NCI-H345 treated with DMSO at 0.1 percent for 48 hours (cell line): ENCODE results near the gene CHST8.
"Not testable (repeated sequence)": the region's sequence is repeated elsewhere in the genome, so short reads cannot be mapped to it uniquely, and the experiment has no call there.

Experiments used
- DNase-seq: peaks from one replicate; lab custom pipeline; 2025; ENCODE audit not compliant: unreplicated experiment; lab: John Stamatoyannopoulos, UW

The CHST8 gene

DNA sequence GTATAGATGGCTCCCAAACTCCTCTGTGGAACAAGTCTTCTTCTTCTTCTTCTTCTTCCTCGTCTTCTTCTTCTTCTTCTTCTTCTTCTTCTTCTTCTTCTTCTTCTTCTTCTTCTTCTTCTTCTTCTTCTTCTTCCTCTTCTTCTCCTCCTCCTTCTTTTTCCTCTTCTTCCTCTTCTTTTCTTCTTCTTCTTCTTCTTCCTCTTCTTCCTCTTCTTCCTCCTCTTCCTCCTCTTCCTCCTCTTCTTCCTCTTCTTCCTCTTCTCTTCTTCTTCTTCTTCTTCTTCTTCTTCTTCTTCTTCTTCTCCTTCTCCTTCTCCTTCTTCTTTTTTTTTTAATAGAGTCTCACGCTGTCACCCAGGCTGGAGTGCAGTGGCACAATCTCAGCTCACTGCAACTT, 3.4 kb upstream of the CHST8 start:
- DNase-seq, result not testable (repeated sequence)

DNA sequence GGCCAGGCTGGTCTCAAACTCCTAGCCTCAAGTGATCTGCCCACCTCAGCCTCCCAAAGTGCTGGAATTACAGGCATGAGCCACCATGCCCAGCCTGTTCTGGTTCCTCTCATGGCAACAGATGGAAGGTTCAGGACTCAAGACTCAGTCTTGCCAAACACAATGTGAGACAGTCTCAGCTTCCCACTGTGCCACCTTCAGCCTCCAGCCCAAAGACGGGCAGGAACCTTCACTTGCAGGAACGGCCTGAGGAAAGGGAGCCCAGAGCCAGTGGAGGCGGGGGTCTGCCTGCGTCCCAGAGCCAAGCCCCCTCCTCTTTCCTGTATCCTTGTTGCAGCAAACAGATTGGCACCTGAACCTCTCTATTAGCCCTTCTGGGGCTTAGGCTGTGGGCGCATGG, 2.9 kb upstream of the CHST8 start:
- no peak for DNase-seq

DNA sequence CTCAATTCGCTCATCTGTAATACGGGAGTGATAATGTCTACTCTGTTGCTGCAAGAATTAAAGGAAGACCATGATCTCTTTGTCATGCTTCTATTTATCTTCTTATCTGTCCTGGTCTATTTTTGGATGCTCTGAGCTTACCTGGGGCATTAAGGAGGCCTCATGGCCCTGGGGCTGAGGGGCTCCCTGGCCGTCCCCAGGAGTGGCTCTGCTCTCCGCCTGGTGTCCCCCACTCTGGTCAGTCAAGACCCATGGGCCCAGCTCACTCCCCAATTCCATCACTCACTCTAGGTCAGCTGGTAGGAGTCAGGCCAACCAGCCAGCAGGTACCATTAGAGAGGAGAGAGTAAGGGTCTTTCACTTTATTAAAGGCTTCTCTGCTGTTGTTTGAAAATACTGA, 1.1 kb upstream of the CHST8 start:
- DNase-seq, result no peak

DNA sequence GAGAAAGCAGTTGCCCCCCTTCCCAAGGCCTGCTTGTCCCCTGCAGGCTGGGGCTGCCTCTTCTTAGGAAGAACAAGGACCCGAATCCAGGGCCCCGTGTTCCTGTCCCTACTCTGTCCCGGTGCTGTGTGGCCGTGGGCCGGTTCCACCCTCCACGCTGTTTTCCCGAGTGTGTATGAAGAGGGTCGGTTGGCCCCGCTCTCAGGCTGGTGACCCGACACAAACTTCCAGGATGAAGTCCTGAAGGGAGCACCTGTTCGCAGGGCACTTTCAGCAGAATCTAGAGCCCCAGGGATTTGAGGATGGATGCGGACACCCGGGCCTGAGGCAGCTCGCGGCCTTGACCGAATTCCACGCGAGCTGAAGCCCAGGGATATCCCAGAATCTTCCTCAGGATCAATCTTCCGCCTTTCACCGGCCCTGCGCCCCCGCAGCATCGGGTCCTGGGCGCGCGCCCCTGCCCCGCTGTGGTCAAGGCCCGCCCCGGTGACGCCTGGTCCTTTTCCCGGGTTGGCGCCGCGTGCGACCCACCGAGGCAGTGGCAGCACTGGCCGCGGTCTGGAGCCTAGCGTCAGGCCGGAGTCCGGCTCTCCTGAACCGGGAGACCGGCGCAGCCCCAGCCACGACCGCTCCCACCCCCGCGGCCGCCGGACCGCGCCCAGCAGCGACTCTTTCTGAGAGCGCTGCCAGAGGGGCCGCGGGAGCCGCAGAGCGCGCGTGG, 528 bp upstream of the CHST8 start:
- no peak for DNase-seq

DNA sequence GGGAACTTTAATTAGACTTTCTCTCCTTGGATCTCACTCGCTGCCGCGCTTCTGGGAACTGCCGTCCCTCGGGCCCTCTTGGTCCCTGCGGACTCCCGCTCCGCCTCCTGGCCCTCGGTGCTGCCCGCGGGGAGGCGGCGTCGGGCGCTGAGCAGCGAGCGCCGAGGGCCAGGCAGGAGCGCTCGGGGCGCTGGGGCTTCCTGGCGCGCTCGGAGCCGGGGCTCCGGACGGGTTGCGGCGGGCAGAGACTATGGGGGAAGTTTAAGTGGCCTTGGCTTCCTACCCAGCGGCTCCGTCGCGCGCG, 704 bp downstream of the CHST8 start:
- no peak for DNase-seq

DNA sequence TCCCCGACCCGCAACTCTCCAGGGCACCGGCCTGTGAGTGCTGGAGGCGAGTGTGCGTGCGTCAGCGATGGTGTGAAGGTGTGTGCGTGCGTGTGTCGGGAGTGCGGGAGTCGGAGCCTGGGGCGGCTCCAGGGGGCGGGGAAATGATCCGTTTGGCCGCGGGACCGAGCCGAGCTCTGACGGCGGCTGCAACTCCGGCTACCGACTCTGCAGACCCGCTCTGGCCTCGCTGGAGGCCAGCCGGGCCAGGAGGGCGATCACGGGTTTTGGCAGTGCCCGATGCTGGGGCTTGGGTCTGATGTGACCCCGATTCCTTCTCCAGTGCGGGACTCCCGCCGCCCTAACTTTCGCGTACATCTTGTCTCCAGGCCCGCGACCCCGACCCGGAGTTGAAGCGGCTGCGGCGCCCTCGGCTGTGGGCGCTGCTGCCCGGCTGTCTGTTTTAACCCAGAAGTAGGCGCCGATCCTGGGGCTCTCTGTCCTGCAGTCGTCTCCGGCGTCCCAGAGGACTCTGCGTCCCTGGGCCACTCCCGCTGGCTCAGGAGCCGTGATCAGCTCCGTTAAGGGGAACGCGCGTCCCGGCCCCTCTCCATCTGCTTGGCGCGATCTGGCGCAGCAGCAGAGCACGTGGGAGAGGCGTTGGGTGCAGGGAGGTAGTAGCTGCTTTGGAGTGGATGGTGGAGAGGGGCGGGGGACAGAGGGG, 1.2 kb downstream of the CHST8 start:
- DNase-seq, result no peak

DNA sequence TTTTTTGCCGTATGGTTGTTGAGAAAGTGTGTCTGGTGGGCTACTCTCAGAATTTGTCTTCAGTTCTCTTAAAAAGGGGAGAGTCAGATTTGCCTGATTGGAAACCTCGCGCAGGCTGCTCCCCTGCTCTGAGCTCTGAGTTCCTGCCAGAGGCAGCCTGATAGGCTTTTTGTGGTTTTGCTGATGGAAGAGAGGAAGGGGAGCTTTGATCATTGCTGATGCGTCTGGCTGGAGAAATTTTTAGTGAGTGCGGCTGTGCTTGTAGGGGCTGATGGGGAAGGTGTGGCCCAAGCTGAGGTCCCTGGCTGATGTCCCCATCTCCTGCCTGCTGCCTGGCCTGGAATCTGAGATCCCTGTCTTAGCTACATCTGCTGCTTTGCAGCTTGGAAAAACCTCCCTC, 2.8 kb downstream of the CHST8 start:
- DNase-seq, result no peak

DNA sequence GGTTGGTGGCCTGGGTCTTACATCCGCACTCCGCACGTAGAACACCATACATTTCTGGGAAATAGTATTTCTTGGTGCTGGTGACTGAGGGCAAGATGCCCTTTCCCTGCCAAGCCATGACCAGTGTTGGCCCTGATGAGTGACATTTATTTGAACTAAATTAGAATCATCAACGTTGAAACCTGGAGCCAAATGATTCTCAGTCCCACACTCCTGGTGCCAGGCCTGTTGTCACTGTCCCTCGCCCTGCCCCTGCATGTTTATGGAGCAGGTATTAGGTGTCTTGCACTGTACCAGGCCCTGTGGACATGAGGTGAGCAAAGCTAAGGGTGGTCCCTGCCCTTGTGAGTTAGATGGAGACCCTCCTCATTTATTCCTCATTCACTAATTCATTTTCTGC, 5.8 kb downstream of the CHST8 start:
- no peak for DNase-seq

DNA sequence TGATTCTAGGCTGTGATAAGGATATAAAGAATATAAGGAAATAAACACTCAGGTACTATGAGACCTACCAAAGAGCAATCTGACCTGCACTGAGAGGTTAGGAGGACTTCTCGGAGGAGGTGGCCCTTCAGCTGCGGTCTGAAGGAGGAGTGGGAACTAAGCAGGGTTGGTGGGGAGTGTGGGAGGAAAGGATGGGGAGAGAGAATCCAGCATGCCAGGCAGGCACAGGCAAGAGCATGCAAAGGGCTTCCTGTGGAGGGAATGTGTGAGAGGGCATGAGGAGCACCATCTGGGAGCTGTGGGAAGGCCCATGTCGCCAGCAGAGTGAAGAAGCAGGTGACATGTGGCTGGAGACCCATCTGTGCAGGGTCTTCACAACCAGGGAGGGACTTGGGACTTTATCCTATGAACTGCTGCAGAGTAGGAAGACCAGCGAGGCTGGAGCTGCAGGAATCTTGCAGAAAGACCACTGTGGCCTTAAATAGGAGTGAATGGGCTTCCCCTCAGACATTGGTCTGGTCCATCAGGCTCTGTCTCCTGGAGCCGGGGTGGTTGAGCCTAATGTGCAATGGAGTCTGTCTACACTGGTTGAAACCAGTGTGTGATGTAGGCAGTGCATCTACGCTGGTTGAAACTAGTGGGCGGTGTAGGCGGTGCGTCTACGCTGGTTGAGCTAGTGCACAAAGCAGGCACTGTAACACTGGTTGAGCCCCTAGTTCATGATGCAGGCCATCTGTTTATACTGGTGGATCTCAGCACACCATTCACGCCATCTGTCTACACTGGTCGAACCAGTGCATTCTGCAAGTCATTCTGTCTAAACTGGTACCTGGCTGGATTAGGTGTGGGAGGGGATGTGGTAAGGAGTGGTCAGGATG, 6.4 kb downstream of the CHST8 start:
- DNase-seq, result no peak

DNA sequence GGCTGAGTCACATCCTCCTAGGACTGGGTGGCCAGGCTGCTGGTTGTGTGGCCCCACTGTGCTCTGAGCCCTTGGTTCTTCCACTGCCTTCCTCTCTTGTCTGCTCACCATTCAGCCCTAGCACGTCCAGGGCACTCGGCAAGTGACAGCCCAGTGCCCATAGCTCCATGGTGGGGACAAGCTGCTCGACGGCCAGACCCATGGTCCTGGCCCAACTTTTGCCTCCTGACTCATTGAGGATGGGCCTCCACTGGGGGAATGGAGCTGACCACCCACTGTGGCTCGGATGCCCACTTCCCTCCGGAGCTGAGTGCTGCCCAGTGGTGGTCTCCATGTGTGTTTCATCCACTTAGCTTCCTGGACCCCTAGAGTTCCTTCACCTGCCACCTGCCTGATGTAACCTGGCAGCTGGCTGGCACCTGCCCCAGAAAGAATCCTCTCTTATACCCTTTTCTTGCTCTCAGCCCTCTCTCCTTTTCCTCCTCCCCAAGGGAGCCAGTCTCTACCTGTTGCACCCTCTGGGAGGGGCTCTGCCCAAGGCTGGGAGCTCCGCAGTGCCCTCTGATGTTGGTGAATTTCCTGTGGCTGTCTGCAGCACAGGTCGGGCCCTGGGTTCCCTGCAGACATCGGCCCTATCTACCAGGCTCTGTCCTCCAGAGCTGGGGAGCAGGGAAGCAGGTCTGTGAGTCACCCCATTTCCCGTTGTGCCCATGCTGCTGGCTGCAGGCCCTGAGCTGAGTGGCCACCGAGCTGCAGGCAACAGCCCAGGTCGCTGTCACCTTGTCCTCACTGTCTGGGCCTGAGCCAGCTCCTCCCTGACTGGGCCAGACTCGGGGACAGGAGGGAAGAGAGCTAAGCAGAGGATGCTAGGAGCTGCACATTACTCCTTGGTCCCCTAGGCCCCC, 7.4 kb downstream of the CHST8 start:
- no peak for DNase-seq

DNA sequence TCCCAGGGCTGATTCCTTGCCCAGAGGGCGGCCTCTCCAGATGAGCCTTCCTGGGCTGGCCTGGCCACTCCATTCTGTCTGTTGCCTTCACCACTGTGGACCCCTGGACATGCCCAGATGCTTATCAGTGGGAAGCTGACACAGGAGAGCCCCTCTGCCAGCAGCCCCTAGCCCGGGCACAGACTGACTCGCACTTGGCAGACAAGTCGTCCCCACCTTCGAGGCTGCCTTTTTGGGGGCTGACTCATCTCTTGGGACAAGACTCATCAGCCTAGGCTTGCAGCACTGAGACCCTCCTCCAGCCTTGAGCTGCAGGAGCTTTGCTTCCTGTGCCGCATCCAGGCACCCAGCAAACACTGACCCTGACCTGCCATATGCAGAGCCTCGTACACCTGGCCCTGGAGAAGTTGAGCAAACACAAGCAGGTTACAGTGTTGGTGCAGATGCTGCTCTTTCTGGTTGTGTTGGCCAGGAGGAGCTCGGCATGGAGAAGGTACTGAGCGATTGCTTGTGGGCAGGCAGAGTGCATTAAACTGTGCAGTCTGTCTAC, 8.1 kb downstream of the CHST8 start:
- no peak for DNase-seq

DNA sequence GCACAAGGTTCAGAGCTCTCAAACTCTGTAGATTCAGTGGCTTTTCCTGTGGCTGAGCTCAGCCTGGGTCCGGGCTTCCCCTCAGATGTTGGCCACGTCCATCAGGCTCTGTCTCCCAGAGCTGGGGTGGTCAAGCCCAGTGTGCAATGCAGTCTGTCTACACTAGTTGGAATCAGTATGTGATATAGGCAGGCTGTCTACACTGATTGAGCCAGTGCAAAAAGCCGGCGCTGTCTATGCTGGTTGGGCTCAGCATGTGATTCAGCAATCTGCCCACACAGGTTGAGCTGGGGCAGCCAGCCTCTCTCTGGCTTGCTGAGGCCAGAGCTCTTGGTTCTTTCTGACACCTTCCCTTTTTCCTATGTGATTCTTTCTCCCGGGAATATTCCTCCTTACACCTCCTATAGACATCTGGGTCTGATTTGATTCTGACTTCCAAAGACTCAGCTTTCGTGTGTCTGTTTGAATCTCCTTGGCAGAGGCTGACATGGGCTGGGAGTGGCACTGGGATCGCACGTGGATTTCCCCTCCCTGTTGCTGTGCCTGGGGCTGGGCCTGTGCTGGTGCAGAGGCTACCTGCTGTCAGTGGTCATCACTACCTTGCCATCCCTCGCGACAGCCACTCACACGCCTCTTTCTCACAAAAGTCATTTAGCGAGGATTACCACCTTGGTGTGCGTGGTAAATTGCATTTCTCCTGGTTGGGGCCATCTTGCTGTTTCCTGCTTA, 9.3 kb downstream of the CHST8 start:
- DNase-seq, result no peak

DNA sequence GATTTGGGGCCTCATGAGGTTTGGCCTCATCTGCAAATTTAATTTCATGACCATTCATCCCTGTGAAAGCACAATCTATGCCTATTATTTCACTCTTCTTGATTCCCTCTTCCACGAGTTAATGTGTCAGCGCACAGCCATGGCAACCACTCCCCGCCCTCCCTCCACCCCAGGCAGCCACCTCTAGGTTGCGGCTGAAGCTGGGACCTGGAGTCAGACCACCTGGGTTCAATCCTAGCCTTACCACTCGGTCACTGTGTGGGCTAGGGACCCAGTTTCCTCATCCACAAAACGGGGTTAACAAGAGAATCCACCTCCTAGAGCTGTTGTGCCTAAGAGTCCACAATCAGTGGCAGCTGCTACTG, 9.8 kb downstream of the CHST8 start:
- DNase-seq, result no peak

DNA sequence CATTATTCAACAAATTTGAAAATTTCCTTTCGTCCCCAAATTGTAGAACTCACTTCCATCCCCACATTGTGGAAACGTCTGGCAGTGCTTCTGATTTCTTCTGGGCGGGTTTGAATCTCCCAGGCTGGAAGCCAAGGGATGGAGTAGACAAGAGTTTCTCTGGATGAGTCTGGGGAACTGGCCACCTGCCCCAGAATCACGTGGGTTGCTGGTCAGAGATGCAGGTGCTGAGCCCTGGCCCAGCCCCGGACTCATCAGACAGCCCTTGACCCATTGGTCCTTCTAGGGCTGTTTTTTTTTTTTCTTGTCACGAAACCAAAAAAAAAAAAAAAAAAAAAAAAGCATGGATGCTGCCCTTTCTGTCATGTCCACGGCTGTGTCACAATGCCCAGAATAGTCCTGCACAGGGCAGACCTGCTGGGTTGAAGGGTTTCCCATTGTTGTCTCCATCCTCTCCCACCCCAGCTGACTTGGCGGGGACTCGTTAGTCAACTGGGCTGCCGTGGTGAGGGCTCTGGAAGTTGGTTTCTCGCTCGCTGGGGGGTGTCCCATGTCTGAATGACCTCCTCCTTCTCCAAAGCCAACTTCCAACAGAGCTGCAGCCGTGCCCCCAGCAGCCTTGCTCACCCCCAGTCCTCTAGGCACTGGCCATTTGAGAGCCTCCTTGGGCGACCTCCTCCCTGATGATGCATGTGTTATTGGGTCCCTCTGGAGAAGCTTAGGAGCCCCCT, 12.8 kb downstream of the CHST8 start:
- DNase-seq, result no peak

DNA sequence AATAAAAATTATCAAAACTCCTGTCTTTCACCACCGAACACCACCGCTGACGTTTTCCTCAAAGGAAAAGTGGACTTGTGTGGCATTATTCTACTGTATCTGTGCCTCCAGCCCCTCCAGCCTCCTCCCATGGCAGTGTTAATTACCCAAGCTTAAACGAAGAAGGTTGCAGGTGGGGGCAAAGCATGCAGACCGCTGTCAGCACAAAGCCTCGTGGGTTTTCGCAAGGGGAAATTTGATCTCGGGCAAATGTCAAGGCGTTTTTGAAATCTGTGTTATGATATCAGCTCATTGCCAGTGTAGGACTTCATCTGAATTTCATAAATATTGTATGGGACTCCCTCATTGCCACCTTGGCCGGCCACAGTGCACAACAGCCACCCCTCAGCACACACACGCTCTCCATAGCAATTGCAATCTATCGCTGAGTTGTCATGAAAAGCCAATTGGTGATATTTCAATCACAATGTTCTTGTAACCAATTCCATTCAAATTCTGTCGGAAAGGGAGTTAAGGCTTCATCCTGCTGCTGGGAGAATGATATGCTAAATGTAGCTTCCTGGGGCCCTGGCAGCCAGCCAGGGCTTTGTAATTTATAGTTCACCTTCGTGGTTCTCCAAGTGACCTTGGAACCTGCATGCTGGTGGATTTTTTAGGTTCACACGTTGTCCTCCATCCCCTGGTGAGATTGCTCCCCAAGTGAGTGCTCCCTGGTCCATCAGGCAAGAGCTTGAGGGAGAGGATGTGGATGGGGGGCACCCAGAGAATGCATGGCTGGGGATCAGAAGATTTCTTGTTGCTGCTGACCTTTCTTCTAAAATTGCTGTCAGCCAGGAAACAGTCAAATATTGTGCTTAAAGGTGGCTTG, 16.6 kb downstream of the CHST8 start:
- peak; percentile 42 for DNase-seq

DNA sequence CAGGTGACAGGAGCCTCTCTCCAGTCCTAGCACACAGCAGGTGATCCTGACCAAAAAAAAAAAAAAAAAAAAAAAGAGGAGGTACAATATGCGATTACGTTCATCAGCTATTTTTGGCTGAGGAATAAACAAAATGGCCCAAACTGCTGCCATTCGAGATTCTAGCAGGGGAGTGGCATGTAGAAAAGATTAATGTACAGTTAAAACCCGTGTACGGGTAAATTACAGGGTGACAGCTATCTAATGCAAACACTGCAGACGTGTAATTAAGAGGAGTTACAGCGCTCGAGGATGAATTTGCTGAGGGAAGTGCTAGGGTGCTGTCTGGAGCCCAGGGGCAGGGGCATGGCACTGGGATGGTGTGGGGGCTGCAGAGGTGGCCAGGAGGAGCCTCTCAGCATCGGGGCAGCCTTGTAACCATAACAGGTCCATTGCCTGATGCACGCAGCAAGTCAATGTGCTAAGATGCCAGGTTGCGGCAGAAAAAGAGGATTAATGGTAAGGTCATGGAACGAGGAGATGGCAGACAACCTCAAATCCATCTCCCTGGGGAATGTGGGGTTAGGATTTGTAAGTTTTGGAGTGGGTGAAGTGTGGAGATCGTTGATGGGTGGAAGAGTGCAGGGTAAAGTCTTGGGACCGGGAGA, 17.4 kb downstream of the CHST8 start:
- DNase-seq, result peak; percentile 45

DNA sequence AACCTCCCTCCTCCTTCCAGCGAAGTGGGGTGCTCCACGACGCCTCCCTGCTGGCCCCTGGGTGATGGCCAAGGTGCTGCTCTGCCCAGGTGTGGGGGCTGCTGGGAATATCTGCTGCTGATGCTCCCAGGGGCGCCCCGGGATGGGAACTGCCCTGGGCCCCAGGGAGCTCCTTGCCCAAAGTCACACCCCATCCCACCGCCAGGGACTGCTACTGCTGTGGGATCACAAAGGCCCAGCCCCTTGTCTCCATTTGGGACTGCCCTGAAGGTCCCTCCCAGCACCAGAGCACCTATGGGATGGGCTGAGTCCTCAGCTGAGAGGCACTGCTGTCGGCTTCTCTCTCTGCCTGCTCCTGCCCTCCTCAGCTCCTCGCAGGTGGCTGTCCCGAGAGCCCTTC, 19.0 kb downstream of the CHST8 start:
- DNase-seq, result no peak

DNA sequence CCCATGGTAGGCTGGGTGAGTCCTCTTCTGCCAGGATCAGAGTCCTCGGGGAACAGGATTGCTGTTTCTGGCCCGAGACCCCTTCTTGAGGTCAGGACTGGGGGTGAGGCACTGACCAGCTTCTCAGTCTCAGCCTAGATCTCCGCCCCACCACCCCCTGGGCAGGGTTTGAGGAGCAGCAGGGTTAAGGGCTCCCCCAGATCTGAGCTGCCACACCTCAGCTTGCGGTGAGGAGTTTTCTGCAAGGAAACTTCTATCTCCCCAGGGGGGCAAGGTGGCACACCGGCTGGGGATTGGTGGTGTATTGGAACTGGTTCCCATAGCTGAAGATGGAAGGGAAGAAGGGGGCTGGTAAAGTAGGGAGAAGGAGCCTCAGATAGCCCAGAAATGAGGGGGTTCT, 19.5 kb downstream of the CHST8 start:
- no peak for DNase-seq
